HG02840 (cell line): ENCODE data around the gene TRPM5.
"Not testable (repeated sequence)": the region's sequence is repeated elsewhere in the genome, so short reads cannot be mapped to it uniquely, and the experiment has no call there.

Experiments used
- ATAC-seq: cut with Tn5 transposase; IDR thresholded peaks from one replicate; pipeline ENCODE4 v1.9.1; 2021; ENCODE audit warnings: mild to moderate bottlenecking, moderate library complexity, moderate number of reproducible peaks; ENCODE audit not compliant: unreplicated experiment, low FRiP score

TRPM5 gene

GRCh38 chr11:2443881-2444820, at the start of gene TRPM5:
Gene TRPM5 (minus strand): TSS chr11:2444514. CDS start chr11:2423036, 21,478 bp downstream.
- ATAC-seq = no peak

GRCh38 chr11:2489083-2489482, 44.8 kb upstream of the TRPM5 start:
- ATAC-seq = no peak

GRCh38 chr11:2488004-2488403, 43.7 kb upstream of the TRPM5 start:
- no peak for ATAC-seq

- no peak for ATAC-seq
These were observed 40.3 kb upstream of the TRPM5 start for GRCh38 chr11:2484576-2485125.

- ATAC-seq = no peak
These were observed 39.1 kb upstream of the TRPM5 start for GRCh38 chr11:2483426-2483825.

- no peak for ATAC-seq
These were observed 38.4 kb upstream of the TRPM5 start for GRCh38 chr11:2482745-2483144.

GRCh38 chr11:2482204-2482603, 37.9 kb upstream of the TRPM5 start:
- no peak for ATAC-seq

GRCh38 chr11:2481253-2481652, 36.9 kb upstream of the TRPM5 start:
- no peak for ATAC-seq

GRCh38 chr11:2480874-2481220, 36.5 kb upstream of the TRPM5 start:
- ATAC-seq = no peak

- ATAC-seq = not testable (repeated sequence)
These were observed 36.0 kb upstream of the TRPM5 start for GRCh38 chr11:2480067-2480873.

- no peak for ATAC-seq
These were observed 33.6 kb upstream of the TRPM5 start for GRCh38 chr11:2477936-2478335.

- ATAC-seq = no peak
These were observed 32.9 kb upstream of the TRPM5 start for GRCh38 chr11:2477254-2477653.

GRCh38 chr11:2475136-2475918, 31.0 kb upstream of the TRPM5 start:
- no peak for ATAC-seq

- ATAC-seq = no peak
These were observed 30.0 kb upstream of the TRPM5 start for GRCh38 chr11:2474059-2474901.

- ATAC-seq = no peak
These were observed 29.2 kb upstream of the TRPM5 start for GRCh38 chr11:2473361-2474058.

GRCh38 chr11:2472428-2473186, 28.3 kb upstream of the TRPM5 start:
- ATAC-seq = no peak

- ATAC-seq = no peak
These were observed 27.4 kb upstream of the TRPM5 start for GRCh38 chr11:2471804-2472096.

GRCh38 chr11:2471048-2471803, 26.9 kb upstream of the TRPM5 start:
- ATAC-seq = no peak
